HG03175 (cell line): ENCODE data around the gene NDST1.
A peak's percentile ranks its signal among the peaks of the same experiment; 100 is the strongest.

Experiments
- ATAC-seq: cut with Tn5 transposase; IDR thresholded peaks from one replicate; pipeline ENCODE4 v1.9.1; 2021; ENCODE audit warnings: mild to moderate bottlenecking, moderate library complexity; ENCODE audit not compliant: unreplicated experiment

The NDST1 gene

DNA sequence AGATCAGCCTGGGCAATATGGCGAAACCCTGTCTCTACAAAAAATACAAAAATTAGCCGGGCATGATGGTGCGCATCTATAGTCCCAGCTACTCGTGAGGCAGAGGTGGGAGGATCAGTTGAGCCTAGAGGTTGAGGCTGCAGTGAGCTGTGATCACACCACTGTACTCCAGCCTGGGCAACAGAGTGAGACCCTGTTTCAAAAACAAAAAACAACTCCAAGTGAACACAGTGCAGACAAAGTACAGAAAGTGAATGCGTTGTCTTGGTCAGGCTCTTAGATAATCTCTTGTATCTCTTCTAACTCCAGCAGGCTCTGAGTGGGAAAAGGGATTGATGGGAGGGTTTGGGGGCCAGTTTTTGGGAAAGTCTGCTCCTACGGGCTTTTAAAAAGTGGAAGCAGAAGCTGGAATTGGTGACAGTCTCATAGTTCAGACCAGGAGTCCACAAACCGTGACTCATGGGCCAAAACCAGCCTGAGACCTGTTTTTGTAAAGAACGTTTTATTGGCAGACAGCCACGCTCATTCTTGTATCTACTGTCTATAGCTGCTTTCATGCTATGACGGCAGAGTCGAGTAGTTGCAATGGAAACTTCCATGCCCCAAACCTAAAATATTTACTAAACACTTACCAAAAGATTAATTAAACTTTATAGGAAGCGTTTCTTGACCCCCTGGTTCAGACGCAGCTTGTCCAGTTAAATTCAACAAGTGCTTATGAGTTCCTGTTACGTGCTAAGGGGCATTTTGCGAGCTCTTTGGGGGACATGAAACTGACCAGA, 32.9 kb downstream of the NDST1 start:
- ATAC-seq, result no peak

GRCh38 chr5:150541397-150541675, 33.4 kb downstream of the NDST1 start:
- ATAC-seq, result no peak

DNA sequence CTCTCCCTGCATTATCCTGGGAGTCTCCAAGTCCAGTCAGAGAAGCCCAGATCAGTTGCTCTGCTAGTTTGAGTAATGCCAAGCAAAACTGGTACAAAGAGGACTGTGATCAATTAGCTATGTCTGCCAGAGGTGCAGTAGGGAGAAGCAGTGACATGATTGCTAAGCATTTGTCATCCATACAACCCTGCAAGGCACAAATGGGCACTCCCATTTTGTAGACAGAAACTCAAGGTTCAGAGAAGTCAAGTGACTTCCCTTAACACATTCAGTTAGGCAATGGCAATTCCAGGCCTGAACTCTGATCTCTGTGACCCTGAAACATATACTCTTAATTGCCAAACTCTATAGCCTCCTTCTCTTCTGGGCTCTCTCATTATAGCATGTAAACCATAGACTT, 34.0 kb downstream of the NDST1 start:
- no peak for ATAC-seq

DNA sequence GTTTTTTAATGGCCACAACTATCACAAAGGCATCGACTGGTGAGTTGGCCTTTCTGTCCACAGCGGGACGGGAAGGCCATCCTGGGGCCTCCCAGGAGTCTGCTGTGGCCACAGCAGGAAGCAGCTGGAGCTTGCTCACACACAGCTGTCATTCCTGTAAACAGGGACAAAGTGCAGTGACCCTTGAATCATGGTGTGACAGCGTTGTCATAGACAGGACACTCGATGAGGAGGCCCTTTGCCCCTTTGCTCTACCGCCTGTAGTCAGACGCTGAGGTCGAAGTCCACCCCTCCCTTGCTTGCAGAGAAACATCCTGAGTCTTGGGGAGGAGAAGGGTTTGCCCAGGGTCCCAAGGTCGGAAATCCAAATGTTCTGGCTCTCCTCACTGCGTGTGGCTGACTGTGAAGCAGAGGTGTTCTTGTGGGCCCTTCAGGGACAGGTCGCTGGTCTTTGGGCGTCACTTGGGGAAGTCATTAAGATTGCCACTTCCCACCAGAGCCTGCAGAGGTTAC, 35.1 kb downstream of the NDST1 start:
- ATAC-seq, result no peak

GRCh38 chr5:150544611-150545219, 36.8 kb downstream of the NDST1 start:
- peak; percentile 94 for ATAC-seq

DNA sequence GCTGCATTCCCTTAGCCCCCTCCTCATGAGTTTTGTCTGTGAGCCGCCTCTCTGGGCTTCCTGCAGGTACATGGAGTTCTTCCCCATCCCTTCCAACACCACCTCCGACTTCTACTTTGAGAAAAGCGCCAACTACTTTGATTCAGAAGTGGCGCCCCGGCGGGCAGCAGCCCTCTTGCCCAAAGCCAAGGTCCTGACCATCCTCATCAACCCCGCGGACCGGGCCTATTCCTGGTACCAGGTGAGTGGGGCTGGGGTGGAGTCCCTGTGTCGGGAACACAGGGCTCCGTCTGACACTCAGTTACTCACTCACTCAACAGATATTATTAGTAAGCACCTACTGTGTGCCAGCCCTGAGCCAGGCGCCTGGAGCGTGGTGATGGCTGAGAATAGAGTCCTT, 37.3 kb downstream of the NDST1 start:
- ATAC-seq, result no peak

DNA sequence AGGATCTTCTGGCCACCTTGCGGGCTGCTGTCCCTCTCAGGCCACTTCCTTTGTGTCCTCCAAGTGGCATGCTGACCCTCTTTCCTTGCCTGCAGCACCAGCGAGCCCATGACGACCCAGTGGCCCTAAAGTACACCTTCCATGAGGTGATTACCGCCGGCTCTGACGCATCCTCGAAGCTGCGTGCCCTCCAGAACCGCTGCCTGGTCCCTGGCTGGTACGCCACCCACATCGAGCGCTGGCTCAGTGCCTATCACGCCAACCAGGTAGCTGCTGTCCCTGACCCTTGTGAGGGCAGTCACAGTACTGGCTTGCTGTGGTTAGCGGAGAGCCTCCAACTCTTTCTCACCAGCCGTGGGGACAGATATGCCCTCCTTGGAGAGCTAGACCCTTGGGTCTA, 40.2 kb downstream of the NDST1 start:
- no peak for ATAC-seq

DNA sequence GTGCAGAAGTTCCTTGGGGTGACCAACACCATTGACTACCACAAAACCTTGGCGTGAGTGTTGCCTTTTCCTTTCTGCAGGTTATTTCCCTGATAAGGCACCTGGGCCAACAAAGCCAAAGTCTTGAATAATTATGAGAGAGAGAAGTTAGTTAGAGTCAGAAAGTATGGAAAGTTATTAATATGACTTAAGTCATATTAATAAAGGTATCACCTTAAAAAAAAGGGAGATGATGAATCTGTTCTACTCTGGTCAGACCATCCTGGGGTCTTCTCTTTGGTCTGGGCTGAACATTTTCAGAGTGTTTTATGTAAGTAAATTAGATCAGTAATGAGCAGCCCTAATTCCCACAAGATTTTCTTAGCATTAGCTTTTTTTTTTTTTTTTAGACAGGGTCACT, 41.8 kb downstream of the NDST1 start:
- no peak for ATAC-seq

- no peak for ATAC-seq
These were observed 42.4 kb downstream of the NDST1 start for GRCh38 chr5:150550286-150550685.

DNA sequence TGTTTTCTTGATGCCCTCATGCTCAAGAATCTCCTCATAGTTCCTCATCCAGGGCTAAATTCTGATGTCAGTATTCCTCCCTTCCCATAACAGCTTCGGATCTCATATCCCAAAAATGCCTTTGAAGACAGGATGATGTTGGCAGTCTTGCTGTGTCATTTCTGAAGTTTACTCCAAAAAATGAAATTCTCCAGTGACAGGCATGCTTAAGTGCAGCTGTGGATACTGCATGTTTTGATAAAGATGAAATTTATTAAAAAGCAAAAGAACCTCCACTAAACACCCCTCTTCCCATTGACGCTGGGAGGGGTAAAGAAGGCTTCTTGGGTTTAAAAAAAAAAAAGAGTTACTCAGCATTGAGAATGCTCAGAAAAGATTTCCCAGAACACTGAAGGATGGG, 43.1 kb downstream of the NDST1 start:
- ATAC-seq, result no peak

GRCh38 chr5:150553402-150553801, 45.5 kb downstream of the NDST1 start:
- ATAC-seq, result no peak

- ATAC-seq, result no peak
These were observed 46.0 kb downstream of the NDST1 start for GRCh38 chr5:150553911-150554310.

DNA sequence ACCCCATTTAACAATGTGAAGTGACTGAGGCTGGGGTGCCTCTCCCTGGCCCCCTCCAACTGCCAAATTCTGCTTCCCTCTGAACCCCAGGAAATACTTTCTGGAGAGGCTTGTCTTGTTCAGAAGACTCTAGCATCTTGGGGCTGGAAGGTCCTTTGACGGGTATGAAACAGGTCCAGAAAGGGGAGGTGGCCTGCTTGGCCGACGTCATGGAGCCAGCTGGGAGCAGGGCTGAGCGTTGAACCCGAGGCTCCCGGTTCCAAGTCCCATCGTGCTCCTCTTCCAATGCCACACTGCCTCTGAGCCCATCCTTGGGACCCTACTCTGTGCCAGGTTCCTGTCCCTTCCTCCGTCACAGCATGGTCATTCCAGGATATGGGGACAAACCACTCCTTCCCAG, 46.9 kb downstream of the NDST1 start:
- no peak for ATAC-seq

- ATAC-seq, result no peak
These were observed 48.2 kb downstream of the NDST1 start for GRCh38 chr5:150556106-150556505.

DNA sequence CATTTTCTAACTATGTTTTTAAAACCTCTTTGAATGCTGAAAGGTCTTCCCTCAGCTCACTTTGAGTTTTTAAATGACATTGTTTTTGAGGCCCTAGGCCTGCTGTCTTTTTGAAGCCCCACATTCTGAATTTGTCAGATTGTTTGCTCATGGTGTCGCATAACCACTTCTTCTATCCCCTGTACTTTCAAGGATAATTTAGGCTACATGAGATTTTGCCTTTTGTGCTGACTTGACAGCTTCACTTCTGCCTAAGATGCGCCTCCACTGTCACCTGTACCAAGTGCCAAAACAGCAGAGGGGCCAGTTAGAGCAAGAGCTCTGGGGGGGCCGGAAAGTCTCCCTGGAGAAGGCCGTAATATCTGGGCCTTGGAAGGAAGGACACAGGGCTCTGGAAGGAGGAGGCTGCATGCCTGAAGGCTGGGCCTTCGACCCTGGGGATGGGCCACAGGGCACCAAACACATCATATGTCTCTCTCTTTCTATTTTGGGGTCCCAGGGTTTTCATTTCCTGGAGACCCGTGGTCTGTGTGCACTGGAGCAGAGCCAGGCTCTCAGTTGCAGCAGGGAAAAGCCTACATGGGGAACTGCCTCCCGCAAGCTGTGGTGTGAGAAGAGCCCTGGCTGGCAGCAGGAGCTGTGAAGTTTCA, 49.1 kb downstream of the NDST1 start:
- no peak for ATAC-seq

- no peak for ATAC-seq
These were observed 49.6 kb downstream of the NDST1 start for GRCh38 chr5:150557509-150557872.

DNA sequence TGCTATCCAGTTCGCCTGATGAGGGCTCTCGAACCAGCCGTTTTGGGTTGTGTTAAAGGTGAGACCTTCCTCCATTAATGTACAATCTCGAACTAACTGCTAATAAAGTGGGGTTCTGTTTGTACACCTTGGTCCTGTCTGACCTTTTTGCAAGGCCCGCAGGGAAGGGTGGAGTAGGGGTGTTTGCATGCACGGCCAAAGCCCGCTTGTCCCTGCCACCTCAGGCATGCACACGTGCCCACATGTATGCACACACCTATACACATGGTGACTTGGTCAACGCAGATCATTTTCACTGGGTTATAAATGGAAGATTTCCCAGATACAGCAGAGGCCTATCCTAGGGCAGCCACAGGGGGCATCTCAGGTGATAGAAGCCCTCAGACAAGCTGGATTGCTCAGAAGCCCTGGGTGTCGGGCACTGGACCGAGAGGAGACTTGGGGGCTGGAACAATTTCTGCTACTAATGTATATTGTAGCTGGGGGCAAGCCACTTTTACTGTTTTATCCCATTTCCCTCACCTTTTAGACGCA, 50.2 kb downstream of the NDST1 start:
- ATAC-seq, result no peak

DNA sequence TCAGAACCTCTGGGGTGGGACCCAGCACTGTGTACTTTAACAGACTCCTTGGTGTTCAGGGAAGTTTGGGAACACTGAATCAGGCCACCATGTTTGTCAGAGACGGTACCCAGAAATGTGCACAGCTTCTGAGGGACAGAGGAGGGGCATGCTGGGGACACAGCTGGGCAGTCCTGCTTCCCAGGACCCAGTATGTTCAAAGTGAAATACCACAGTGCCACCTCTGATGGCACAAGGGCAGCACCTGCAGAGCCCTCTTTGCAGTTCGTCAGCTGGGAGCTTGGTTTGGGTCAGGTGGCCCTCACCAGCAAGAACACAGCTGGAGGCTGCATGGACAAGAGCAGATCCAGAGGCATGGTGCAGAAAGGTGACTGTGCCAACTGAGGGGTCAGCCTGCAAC, 51.2 kb downstream of the NDST1 start:
- ATAC-seq, result no peak

DNA sequence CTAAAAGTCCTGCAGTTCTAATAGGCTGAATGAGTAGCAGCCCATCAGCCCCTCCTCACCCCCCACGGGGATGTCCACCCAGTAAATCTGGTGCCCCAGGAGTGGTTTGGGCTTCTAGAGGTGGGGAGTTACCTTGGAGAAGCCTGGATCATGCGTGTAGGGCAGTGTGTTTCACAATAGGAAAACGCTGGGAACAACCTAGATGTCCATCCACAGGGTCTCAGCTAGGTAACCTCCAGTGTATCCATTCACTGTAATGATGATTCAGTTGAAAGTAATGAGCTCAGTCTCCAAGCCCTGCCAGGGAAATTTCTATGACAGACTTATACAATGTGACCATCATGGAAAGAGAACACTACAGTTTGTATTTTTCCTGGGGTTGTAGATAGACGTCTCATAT, 51.8 kb downstream of the NDST1 start:
- ATAC-seq, result no peak

- peak; percentile 76 for ATAC-seq
These were observed 52.7 kb downstream of the NDST1 start for GRCh38 chr5:150560401-150561191.

DNA sequence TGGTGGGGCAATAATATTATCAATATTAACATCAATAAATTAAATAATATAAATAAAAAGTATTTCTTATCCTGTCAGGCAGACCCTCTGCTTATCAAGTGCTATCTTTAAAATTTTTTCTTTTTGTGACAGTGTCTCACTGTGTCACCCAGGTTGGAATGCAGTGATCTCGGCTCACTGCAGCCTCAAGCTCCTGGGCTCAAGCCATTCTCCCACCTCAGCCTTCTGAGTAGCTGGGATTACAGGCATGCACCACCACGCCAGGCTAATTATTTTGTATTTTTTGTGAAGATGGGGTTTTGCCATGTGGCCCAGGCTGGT, 53.2 kb downstream of the NDST1 start:
- ATAC-seq, result no peak
